Raji (cell line): Measurements from ENCODE around the gene ZNF844.

ENCODE experiments used
- POLR2A ChIP-seq: IDR thresholded peaks from 2 replicates; pipeline ENCODE4 v1.6.1; 2011; ENCODE audit warnings: low read depth, low read length, control low read depth; ENCODE audit not compliant: insufficient read depth

The ZNF844 gene

DNA sequence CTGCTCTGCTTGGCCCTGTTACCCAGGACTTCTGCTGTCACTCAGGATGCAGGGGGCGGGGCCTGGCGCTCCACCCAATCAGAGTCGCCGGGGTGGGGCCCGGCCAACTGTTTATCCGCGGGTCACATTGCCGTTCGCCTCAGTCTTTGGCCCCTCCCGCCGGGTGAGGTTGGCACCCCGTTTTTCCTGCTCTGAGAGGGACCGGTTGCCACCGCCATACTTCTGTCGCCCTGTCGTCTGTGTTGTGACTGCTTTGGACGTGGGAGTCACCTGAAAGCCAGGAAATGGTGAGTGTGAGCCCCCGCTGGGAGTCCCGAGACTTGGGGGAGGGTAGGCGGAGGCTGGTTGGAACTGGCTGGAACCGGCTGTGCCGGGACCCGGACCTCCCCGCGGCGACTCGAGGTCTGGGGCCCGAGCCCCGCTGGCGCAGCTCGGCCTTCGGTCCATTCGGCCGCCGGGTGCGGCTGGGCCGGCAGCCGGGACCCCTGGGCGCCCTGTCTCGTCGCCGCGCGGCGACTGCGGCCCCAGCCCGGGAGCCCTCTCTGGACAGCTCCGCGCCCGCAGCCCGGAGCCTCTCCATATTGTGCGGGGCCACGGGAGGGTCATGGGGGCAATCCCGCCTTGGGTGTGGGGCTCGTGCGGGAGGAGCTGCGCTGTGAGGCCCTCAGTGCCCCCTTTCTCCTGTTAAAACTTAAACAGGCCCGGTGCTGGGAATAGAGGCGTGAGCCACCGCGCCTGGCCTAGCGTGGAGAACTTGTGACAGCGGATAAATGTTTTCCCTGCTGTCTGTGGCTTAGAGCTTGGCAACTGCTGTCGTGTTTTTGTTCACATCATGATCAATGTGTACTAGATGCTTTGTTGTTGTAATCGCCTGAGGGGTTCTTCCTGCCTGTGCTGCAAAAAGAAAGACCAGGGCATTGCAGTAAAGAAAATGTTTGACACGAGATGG, at the start of gene ZNF844:
ZNF844 (plus strand) TSS at position 142 of the 949 bp plus-strand sequence; CDS start at position 285, 143 bp downstream.
- TF ChIP-seq POLR2A, result peak; percentile 92

DNA sequence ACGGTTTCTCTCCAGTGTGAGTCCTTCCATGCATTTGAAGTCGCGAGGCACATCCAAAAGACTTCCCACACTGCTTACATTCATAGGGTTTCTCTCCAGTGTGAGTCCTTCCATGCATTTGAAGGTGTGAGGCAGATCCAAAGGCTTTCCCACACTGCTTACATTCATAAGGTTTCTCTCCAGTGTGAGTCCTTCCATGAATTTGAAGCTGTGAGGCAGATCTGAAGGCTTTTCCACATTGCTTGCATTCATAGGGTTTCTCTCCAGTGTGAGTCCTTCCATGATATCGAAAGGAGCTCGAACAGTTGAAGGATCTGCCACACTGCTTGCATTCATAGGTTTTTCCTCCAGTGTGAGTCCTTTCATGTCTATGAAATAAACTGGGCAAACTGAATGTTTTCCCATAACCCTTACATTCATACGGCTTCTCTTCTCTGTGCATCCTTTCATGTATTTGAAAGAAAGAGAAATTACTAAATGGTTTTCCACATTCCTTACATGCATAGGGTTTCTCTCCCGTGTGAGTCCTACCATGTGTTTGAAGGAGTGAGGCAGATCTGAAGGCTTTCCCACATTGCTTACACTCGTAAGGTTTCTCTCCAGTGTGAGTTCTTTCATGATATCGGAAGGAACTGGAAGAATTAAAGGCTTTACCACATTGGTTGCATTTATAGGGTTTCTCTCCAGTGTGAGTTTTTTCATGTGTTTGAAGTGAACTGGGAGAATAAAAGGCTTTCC, 49.3 kb upstream of the ZNF844 start:
- no peak for TF ChIP-seq POLR2A

DNA sequence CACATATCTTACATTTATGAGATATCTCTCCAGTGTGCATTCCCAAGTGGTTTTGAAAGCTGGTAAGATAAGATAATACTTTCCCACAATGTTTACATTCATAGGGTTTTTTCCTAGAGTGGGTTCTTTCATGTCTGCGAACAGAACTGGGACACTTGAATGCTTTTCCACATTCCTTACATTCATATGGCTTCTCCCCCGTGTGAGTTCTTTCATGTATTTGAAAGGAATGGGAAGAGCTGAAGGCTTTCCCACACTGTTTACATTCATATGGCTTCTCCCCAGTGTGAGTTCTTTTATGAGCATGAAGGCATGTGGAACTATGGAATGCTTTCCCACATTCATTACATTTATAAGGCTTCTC, 48.8 kb upstream of the ZNF844 start:
- no peak for TF ChIP-seq POLR2A

DNA sequence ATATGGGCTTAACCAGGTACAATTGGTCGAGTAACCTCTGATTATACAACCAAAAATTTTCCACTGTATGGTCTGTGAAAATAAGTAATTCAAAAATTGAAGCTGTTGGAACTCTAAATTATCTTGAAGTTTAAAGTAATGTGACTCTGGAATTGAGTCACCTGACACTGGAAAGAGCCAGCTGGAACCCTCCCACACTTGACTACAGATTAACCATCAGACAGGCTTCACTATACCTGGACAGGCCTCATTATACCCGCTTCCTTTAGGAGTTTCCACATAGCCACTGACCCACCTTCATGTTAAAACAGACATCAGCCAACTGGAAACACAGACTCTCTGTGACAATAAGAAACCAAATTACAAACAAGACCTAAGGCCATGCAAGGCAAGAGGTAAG, 30.3 kb upstream of the ZNF844 start:
- TF ChIP-seq POLR2A, result no peak

GRCh38 chr19:12034620-12035019, 29.9 kb upstream of the ZNF844 start:
- no peak for TF ChIP-seq POLR2A

- TF ChIP-seq POLR2A, result no peak
Observed at GRCh38 chr19:12035220-12036172, 29.0 kb upstream of the ZNF844 start, which contains the start of gene ZNF433. ZNF433 (minus strand) TSS chr19:12035679; CDS start chr19:12035539, 140 bp downstream.

- no peak for TF ChIP-seq POLR2A
Observed at GRCh38 chr19:12042893-12043292, 21.6 kb upstream of the ZNF844 start.

- no peak for TF ChIP-seq POLR2A
Observed at GRCh38 chr19:12043752-12044422, 20.6 kb upstream of the ZNF844 start.

GRCh38 chr19:12047868-12048267, 16.7 kb upstream of the ZNF844 start:
- no peak for TF ChIP-seq POLR2A

DNA sequence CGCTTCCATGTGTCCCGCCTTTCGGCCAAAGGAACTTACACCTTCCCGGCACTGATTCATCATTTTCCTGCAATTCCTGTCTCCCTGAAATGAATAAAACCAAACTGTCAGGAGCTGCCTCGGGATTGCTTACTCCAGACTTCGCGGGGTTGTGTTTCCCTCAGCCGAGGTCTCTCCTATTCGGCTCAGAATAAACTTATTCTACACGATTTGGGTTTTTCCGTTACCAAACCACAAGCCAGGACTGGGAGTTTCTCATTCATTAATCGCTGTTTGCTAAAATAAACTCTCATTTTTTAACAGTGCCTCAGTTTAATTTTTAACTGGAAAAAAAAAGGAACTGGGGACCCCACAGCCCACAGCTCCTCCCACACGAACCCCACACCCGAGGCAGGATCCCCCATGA, 12.4 kb upstream of the ZNF844 start:
- no peak for TF ChIP-seq POLR2A

GRCh38 chr19:12052497-12053169, 11.9 kb upstream of the ZNF844 start, which contains the start of gene ZNF878:
ZNF878 (minus strand) TSS chr19:12052961; CDS start chr19:12052801, 160 bp downstream.
- TF ChIP-seq POLR2A, result peak; percentile 58

DNA sequence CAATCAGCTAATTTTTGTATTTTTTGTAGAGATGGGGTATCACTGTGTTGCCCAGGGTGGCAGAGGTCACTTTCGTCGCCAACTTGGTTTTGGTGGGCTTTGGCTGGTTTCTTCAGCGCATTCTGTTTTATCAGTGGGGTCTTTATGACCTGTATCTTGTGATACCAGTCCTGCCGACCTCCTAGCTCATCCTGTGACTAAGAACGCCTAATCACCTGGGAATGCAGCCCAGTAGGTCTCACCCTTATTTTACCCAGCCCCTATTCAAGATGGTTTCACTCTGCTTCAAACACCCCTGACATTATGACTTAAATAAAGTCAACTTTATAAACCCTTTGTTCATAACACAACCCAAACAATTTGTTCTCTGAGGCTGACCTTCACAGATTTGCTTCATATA, 8.7 kb upstream of the ZNF844 start:
- no peak for TF ChIP-seq POLR2A

- TF ChIP-seq POLR2A, result no peak
Observed at GRCh38 chr19:12075538-12076139, 11.1 kb downstream of the ZNF844 start.
